Measurements from ENCODE around the gene ARHGAP10. TPM values are rescaled to one million over a fixed set of nuclear protein-coding genes. Genes with fewer than 3 reads are reported as not detected.
"Not testable (repeated sequence)": the region's sequence is repeated elsewhere in the genome, so short reads cannot be mapped to it uniquely, and the experiment has no call there.

ARHGAP10 gene
- total RNA-seq, 1 donor from 2014 or later, result 111 TPM

GRCh38 chr4:147874109-147874508, 142.2 kb downstream of the ARHGAP10 start:
- Mint-ChIP-seq H3K36me3 (ENCODE audit: low read depth) (peaks cover 32% of the 10 kb centered on the region), H3K4me3 (ENCODE audit: unreplicated experiment) (no peak overlapping the region), H3K27me3 (ENCODE audit: low read depth) (no peaks in the 10 kb centered on the region), H3K4me1 (ENCODE audit: low read depth) (peaks cover 16% of the 10 kb centered on the region), H3K27ac (ENCODE audit: unreplicated experiment) (no peak overlapping the region), H3K9me3 (ENCODE audit: low read depth) (no peaks in the 10 kb centered on the region)
- no peak for TF ChIP-seq CTCF (IDR thresholded peaks at IDR 0.05)
- no peak for DNase-seq (ENCODE audit: low spot score)

- H3K27ac Mint-ChIP-seq (ENCODE audit: unreplicated experiment), result peak overlapping the region; percentile 72
- DNase-seq (ENCODE audit: low spot score), result no peak
- TF ChIP-seq CTCF (IDR thresholded peaks at IDR 0.05), result no peak
- peaks cover 35% of the 10 kb centered on the region for H3K36me3 Mint-ChIP-seq (ENCODE audit: low read depth)
- peaks cover 25% of the 10 kb centered on the region for H3K4me1 Mint-ChIP-seq (ENCODE audit: low read depth)
- no peak overlapping the region for H3K4me3 Mint-ChIP-seq (ENCODE audit: unreplicated experiment)
- H3K9me3 Mint-ChIP-seq (ENCODE audit: low read depth), result no peaks in the 10 kb centered on the region
- no peaks in the 10 kb centered on the region for H3K27me3 Mint-ChIP-seq (ENCODE audit: low read depth)
These were observed 145.5 kb downstream of the ARHGAP10 start for GRCh38 chr4:147877308-147877771.

- DNase-seq (ENCODE audit: low spot score), result no peak
- H3K27me3 Mint-ChIP-seq (ENCODE audit: low read depth), result no peaks in the 10 kb centered on the region
- H3K4me1 Mint-ChIP-seq (ENCODE audit: low read depth), result peaks cover 22% of the 10 kb centered on the region
- no peak overlapping the region for H3K4me3 Mint-ChIP-seq (ENCODE audit: unreplicated experiment)
- peaks cover 3% of the 10 kb centered on the region for H3K9me3 Mint-ChIP-seq (ENCODE audit: low read depth)
- H3K36me3 Mint-ChIP-seq (ENCODE audit: low read depth), result peaks cover 42% of the 10 kb centered on the region
- H3K27ac Mint-ChIP-seq (ENCODE audit: unreplicated experiment), result no peak overlapping the region
- TF ChIP-seq CTCF (IDR thresholded peaks at IDR 0.05), result no peak
These were observed 147.8 kb downstream of the ARHGAP10 start for GRCh38 chr4:147879676-147880075.

GRCh38 chr4:147880511-147880910, 148.6 kb downstream of the ARHGAP10 start:
- Mint-ChIP-seq H3K36me3 (ENCODE audit: low read depth) (peaks cover 44% of the 10 kb centered on the region), H3K9me3 (ENCODE audit: low read depth) (peaks cover 7% of the 10 kb centered on the region), H3K27me3 (ENCODE audit: low read depth) (no peaks in the 10 kb centered on the region), H3K4me3 (ENCODE audit: unreplicated experiment) (no peak overlapping the region), H3K4me1 (ENCODE audit: low read depth) (peaks cover 26% of the 10 kb centered on the region), H3K27ac (ENCODE audit: unreplicated experiment) (no peak overlapping the region)
- no peak for DNase-seq (ENCODE audit: low spot score)
- no peak for TF ChIP-seq CTCF (IDR thresholded peaks at IDR 0.05)

- Mint-ChIP-seq H3K27ac (ENCODE audit: unreplicated experiment) (peak overlapping the region; percentile 70), H3K27me3 (ENCODE audit: low read depth) (no peaks in the 10 kb centered on the region), H3K4me1 (ENCODE audit: low read depth) (peaks cover 26% of the 10 kb centered on the region), H3K36me3 (ENCODE audit: low read depth) (peaks cover 57% of the 10 kb centered on the region), H3K4me3 (ENCODE audit: unreplicated experiment) (no peak overlapping the region), H3K9me3 (ENCODE audit: low read depth) (peaks cover 7% of the 10 kb centered on the region)
- TF ChIP-seq CTCF (IDR thresholded peaks at IDR 0.05), result no peak
- no peak for DNase-seq (ENCODE audit: low spot score)
These were observed 152.6 kb downstream of the ARHGAP10 start for GRCh38 chr4:147884536-147884935.

GRCh38 chr4:147885216-147885615, 153.3 kb downstream of the ARHGAP10 start:
- not testable (repeated sequence) for H3K4me3 Mint-ChIP-seq (ENCODE audit: unreplicated experiment); H3K27me3 Mint-ChIP-seq (ENCODE audit: low read depth); H3K9me3 Mint-ChIP-seq (ENCODE audit: low read depth); DNase-seq (ENCODE audit: low spot score); H3K27ac Mint-ChIP-seq (ENCODE audit: unreplicated experiment)
- Mint-ChIP-seq H3K36me3 (ENCODE audit: low read depth) (peaks cover 57% of the 10 kb centered on the region), H3K4me1 (ENCODE audit: low read depth) (peaks cover 21% of the 10 kb centered on the region)

All from chondrocyte (in vitro differentiated cells).